Kidney tubule cell (primary cell): ENCODE measurements around the gene AKAP1.

Experiments used
- DNase-seq: peaks from one replicate; pipeline ENCODE4 v3.0.0-alpha.2; 2018; ENCODE audit warnings: low spot score

Gene AKAP1

DNA sequence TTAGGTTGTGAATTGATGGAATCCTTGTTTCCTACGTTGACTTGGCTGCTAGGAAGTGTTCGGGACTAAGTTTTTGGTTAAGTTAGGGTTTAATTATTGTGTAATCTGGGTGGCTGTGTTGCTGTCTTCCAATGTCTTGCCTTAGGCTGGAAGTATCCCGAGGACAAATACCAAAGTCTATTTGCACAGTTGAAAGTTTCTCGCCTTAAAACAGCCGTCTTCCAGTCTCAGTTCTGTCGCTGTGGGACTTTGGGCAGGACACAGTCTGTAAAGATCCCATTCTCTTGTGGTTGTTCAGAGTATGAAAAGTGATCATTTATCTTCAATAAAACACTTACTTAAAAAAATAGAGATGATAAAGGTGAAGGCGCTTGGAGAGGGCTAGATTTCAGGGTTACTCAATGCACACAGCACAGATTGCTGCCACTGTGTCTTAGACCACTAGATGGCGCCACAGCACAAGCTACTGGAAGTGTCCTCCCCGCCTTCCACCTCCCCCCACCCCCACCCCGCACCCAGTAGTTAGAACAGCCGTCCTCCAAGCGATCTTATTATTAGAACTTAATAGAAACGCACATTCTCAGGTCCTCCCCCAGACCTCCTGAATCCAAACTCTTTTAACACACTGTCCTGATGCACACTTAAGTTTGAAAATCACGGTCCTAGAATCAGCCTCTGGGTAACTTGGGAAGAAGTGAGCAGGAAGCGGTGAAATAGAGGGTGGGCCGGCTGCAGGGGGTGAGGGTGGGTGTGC lies 45.8 kb downstream of the AKAP1 start:
- DNase-seq, result peak; percentile 71

DNA sequence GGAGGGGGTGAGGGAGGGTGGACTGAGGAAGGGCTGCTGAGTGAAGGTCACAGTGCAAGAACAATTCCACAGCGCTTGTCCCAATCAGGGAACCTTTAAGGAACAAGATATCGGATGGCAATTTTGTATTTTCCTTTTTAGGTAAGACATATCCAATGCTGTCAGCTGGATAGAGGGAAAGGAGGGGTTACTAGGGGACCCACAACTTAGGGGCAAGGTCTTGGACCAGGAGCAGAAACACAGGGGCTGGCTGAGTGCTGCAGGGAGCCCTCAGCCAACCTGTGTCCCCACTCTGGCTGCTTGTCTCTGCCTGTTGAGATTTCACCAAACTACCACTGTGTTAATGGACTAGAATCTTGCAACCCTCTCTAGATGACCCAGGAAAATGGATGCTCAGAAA lies 47.6 kb downstream of the AKAP1 start:
- no peak for DNase-seq

DNA sequence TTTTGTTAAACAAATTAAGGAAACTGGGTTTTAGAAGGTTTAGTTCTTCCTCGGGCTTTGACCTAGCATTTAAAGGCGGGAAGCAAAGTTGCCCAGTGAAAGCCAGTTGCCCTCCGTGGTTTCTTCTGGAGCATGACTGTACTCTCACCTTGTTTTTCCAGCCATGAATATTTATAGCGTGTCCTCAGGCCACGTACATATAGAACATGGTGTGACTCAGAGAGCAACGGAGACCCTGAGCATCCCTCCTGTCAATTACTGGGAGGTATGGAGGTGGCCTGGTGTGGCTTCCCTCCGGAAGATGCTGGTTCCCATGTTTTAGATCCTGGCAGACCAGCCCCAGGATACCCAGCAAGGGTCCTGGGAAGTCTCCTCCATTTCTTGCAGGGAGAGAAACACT lies 48.4 kb downstream of the AKAP1 start:
- no peak for DNase-seq

DNA sequence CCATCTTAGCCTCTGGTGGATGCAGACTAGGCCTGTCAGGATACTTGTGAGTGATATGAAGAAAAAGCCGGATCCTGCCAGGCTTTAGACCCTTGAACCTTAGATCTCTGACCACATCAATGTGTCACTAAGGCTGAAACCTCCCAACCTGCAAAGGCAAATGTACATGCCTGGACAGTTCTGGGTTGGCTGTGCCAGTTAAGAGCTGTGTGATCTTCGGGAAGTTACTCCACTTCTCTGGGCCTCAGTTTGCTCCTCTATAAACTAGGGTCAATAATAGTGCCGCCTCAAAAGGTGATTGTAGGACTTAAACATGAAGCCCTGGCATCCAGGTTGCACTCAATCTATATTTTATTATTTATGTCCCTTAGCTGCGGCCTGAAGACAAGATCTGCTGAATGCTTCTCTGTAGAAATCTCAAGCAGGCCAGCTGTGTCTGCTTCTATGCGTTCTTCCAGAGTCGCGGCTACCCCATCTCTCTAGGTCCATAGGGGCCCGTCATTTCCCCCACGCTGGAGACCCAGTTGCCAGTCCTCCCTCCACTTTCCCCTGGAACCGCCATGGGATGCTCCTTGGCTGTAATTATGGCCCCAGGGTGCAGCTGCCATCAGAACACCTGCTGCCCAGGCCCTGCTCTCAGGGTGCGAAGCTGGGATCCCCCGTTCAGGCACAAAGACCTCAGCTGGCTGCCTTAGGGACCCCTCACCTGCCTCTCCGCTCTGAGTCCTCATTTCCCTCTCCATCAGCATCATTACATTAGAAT lies 50.2 kb downstream of the AKAP1 start:
- no peak for DNase-seq

DNA sequence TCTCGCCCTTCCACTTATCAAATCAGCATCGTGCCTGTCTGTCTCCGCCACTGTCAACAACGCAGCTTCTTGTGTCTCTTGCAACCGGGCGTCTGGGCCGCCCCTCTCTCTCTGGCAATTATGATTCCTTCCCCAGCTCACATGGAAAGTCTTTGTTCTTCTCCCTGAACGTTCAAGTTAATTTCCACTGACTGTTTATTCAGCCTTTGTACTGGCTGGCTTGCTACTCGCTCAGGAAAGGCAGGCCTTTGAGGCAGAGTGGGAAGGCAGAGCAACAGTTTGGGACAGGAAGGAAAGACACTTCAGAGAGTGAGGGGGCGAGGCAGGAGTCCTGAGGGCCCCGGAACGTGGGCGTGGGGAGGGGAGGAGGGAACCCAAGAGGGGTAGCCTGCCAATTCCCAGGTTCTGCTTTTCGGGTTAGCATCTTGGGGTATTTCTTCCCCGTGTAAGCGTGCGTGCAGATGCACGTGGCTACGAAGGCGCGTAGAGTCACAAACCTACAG lies 50.8 kb downstream of the AKAP1 start:
- no peak for DNase-seq

DNA sequence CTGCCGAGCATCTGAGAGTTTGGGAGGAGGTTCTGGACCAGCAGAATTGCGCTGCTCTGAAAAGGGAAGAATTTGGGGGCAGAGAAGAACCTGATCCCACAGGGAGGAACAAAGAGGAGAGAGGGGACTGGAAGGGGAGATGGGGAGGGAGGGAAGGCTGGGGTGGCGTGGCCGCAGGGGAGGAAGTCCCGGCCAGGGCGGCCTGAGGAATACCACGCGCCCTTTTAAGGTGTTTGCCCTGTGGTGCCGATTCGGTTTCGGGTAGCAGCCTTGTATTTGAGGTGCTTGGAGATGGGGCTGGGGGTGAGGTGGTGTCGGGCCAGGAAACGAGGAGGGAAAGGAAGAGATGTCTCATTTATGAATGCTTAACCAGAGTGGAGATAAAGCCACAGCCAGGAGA lies 51.3 kb downstream of the AKAP1 start:
- no peak for DNase-seq

DNA sequence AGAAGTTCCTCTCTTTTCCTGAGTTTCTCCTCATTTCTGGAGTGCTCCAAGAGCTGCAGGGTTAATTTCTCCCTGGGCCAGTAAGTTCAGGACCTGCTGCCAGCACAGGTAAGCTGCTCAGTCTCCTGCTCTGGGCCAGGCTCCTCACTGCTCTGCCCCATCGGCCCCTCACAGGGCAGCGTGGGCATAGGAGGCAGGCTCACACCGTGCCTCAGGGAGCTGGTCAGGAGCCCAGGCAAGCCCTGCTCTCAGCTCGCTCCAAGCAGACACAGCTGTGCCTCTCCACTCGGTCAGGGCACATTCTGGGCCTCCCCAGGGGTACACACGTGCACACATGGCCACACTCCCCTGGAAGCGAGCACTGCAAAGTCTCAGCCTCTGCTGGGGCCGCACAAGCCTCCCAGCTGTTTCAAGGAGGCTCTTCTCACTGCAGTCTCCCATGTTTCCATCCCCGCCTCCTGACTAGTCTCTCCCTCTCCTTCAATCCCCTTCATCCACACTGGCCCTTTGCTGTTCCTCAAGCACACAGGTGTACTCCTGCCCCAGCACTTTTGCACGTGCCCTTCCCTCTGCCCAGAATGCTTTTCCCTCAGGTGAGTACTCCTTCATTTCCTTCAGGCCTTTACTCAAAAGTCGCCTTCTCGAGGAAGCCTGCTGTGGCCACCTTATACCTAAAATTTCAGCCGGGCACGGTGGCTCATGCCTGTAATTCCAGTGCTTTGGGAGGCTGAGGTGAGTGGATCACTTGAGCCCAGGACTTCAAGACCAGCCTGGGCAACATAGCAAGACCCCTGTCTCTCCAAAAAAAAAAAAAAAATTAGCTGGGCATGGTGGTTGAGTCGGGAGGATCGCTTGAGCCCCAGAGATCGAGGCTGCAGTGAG lies 53.2 kb downstream of the AKAP1 start:
- no peak for DNase-seq

DNA sequence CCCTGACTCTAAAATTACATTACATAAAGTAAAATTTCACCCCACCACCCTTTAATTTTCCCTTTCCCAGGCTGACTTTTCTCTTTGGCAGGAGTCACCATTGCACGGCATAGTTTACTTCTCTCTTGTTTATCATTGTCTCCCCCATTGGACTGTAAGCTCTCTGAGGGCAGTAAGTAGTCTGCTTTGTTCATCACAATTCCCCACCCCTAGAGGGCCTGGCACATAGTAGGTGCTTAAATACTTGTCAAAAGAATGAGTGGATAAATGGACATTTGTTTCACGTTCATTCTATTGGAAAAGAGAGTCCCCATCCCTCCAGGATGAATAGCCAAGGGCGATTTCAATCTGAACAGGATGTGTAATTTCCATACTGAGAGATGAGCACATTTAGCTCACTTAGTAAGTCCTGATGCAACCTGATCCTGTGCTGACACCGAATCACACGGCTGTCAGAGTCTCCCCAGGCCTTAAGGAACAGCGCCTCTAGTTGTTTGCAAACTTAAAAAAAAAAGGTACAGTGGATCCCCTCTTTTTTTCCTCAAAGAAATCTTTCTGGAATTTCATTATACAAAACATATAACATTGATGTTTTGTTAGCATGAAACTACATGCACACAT lies 54.0 kb downstream of the AKAP1 start:
- DNase-seq, result no peak

DNA sequence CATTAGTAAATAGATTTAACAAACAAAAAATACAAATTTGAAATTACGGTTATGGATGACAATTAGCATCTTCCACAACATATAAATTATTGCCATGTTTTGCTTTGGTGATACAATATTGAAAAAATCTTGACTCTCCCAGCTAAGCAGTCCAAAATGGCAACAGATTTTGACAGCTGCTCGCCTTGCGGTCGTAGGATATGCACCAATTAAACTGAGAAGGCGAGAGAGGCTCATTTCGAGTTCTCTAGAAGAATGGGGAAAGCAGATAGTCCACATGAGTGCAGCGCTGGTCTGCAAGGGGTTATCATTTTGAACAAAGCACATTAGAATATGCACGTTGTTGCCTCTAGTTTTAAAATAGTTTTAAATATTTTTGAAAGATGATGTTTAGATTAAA lies 55.3 kb downstream of the AKAP1 start:
- DNase-seq, result no peak

DNA sequence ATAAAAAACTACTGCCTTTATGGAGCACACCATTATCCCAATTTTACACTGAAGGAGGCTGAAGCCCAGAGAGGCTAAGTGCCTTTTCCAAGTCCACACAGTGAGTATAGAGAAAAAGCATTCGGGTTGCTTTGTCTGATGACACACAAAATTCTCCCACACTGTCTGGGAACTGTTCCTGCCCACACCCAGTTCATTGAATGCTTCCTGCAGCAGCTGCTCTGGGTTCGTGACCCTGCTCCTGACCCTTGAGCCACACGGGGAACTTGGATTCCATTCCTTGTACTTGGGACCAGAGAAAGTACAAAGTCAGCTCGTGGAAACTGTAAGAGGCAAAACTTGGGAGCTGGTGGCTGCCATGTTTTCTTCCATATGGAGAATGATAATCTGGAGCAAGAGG lies 57.9 kb downstream of the AKAP1 start:
- peak; percentile 35 for DNase-seq

DNA sequence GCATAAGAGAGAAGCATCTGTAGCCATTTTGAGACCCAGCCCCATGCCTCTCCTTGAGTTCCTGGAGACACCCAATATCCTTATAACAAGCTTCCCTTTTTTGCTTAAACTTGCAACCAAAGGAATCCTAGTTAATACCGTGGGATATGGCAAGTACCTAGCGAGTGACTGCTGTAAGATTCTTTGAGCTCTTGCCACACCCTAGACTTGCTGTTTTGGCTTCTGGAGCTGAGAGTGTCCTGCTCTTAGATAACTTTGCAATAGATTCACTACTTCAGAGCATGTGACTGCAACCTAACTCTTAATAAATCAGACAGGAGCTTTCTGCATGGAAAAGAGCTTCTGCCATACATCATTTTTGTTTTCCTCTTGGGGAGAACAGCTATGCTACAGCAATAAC lies 58.3 kb downstream of the AKAP1 start:
- DNase-seq, result no peak

DNA sequence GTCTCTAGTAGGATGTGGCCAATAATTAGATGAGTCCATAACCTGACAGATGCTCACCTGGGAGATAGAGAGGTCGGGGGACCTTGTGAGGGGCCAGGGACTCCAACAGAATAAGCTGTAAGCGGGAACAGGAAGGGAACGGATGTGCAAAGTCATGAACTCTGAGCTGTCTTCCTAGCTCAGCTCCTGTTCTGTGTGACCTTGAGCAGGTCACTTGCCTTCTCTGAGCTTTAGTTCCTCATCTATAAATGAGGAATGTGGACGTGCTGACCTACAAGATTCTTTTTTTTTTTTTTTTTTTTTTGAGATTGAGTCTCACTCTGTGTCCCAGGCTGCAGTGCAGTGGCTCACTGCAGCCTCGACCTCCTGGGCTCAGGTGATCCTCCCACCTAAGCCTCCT lies 58.9 kb downstream of the AKAP1 start:
- DNase-seq, result no peak

DNA sequence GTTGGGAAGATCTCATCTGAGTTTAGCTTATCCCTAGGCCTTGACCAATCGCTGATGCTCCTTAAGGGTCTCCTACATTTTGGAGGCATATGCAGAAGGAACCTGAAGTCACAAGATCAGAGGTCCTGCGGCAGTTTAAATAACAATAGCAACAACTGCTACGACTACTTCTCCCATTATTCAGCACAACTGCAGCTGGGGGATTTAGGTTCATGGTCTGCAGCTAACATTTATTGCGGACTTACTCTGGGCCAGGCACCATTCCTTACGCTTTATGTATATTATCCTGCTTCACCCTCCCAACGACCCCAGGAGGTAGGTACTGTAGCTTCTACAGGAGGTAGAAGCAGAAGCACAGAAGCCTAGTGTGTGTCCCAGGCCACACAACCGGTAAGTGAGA lies 59.5 kb downstream of the AKAP1 start:
- DNase-seq, result no peak

DNA sequence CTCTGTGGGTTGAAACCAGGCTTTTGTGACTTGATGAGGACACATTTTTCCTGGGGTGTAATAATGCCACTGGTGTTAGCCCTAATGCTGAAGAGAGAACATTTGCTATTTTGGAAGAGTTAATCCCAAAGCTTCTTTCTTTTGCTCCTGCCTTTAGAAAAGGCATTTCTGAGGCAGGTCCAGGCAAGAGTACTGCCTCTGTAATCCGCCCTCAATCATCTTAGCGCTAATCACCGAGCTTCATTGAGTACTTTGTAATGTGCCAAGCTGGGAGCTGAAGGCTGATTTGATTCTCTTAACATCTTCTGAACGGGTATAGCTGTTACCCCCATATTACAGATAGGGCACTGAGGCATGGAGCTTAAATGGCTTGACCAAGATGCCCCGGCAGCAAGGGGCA lies 60.3 kb downstream of the AKAP1 start:
- no peak for DNase-seq

DNA sequence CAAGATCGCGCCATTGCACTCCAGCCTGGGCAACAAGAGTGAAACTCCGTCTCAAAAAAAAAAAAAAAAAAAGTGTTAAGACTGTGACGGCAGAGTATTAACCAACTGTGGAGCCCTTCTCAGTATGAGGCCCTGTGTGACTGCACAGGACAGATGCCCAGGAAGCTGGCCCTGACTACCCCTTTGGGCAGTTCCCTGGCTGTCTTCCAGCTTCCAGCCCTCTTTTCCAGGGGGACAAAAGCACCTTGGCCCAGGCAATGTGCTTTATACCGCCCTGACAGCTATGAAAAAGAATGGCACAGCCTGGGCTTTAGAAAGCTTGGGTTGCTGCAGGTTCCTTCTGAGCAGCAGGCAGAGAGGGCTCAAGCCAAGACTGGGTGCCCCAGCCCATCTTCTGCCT lies 61.2 kb downstream of the AKAP1 start:
- no peak for DNase-seq

DNA sequence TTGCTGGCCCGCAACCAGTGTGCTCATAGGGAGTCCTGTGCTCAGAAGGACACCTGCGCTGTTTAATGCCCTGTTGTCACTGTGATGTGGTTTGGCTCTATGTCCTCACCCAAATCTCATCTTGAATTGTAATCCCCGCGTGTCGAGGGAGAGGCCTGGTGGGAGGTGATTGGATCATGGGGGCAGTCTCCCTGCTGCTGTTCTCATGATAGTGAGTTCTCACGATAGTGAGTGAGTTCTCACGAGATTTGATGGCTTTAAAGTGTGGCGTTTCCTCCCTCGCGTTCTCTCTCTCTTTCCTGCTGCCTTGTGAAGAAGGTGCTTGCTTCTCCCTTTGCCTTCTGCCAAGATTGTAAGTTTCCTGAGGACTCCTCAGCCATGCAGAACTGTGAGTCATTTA lies 66.8 kb downstream of the AKAP1 start:
- no peak for DNase-seq

DNA sequence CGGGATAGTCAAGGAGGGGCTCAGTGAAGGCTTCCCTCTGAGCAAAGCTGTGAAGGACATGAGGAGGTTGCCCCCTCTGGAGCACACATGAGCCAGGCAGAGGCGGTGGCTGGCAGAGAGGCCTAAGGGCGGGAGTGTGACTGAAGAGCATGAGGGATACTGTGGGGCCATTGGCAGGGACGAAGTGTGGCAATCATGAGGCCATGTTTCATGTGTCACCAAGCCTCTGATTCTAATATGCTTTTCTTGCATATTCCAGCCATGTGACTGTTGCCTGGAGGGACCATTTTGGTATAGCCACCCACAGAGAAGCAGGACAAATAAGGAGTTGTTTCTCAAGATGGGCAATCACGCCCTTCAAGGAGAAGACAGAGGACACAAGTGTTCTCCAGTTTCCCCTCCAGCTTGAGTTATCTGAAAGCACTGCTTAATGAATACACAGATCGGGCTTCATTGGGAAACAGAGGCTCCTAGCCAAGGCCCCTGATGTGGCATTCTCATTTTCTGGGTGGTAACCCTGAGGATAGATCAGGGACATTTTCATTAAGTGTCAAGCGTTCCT lies 68.0 kb downstream of the AKAP1 start:
- no peak for DNase-seq

DNA sequence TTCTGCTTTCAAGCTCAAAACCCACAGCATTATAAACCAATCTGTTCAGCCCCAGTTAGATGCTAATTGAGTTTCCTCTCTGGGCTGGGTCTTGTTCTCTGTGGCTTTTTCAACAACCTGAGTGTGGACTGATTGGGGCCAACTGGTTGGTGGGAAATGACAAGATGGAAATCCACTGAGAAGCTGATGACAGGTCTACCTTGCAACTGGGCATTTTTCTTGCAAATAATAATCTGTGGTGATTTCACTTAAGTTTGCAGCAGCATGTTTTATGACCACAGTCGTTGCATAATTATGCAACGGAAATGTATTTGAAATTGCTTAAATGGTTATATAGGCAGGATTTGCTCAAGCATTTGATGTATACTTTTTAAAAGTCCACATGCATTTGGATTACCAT lies 69.9 kb downstream of the AKAP1 start:
- no peak for DNase-seq

DNA sequence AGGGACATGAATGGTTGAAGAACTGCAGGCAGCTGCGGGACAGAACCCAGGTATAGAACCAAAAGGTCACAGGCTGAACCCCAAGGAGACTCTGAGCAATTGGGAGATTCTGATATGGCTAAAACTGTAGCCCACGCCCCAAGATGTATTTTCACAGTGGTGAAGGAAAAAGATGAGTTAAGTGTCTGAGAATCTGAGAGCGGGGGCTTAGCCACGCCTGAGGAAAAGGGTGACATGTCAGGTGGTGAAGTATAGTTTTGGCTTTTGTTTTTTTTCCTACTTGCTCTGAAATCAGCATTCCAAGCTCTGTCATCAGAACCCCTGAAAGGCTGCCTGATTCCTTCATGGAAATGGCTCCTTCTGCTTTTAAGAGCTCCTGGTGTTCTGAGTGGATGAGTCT lies 73.3 kb downstream of the AKAP1 start:
- DNase-seq, result peak; percentile 72

DNA sequence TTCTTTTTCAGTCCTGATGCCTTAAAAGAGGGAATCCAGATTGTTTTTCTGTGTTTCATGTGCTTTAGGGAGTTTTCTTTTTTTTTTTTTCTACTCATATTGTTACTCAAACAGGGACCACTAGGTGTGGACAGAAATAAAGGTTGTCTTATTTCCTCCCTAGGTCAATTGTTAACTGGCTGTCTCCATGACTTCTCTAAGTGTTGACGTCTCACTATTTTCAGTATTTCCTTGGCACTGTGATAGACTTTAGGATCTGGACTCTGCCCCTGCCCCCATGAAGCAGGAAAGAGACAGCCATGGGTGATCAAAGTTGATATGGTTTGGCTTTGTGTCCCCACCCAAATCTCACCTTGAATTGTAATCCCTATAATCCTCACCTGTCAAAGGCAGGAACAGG lies 73.7 kb downstream of the AKAP1 start:
- peak; percentile 61 for DNase-seq

DNA sequence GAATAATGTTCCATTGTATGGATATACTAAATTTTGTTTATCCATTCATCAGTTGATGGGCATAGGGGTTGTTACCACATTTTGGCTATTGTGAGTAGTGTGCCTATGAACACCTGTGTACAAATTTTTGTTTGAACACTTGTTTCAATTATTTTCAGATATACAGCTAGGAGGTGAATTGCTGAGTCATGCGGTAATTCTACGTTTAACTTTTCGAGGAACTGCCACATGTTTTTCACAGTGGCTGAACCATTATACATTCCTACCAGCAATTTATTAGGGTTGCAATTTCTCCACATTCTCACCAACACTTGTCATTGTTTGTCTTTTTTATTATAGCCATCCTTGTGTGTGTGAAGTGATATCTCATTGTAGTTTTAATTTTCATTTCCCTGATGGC lies 75.6 kb downstream of the AKAP1 start:
- no peak for DNase-seq

DNA sequence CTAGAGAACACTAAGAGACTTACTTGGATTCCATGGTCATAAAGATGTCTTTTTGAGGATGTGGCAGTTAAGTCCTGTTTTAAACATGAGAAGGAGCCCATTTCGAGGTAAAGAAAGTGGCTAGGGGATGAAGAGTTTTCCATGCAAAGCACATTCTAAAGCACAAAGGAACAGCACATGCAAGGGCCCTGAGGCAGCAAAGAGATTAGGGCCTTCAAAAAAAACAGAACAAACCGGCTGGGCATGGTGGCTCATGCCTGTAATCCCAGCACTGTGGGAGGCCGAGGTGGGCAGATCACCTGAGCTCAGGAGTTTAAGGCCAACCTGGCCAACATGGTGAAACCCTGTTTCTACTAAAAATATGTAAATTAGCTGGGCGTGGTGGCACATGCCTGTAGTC lies 79.8 kb downstream of the AKAP1 start:
- DNase-seq, result no peak
